Testis (tissue), 3 donors: ENCODE results near the gene ULK3. TPM values are rescaled to one million over a fixed set of nuclear protein-coding genes. Genes with fewer than 3 reads are reported as not detected.
A peak's percentile ranks its signal among the peaks of the same experiment; 100 is the strongest.

Experiments
- DNase-seq: peaks from one replicate; pipeline ENCODE4 v3.0.0-alpha.2; 2019
- H3K27ac ChIP-seq, 2 donors: fragments of 200-600 bp; sonication (generic); one replicate each; pipeline ENCODE4 v1.5.1; 2019
- H3K27me3 ChIP-seq: fragments of 200-600 bp; sonication (generic); one replicate; pipeline ENCODE4 v1.5.1; 2019
- H3K36me3 ChIP-seq: fragments of 200-600 bp; sonication (generic); one replicate; pipeline ENCODE4 v1.5.1; 2017; ENCODE audit warnings: low read depth; ENCODE audit errors: missing control alignments
- H3K4me1 ChIP-seq: fragments of 200-600 bp; sonication (generic); one replicate; pipeline ENCODE4 v1.5.1; 2019
- H3K4me3 ChIP-seq, 2 donors: fragments of 200-600 bp; sonication (generic); one replicate each; pipeline ENCODE4 v1.5.1; 2017 to 2019
- H3K9me3 ChIP-seq: fragments of 200-600 bp; sonication (generic); one replicate; pipeline ENCODE4 v1.5.1; 2017
- POLR2A ChIP-seq: fragments of 450-650 bp; IDR thresholded peaks from one replicate; pipeline ENCODE4 v1.6.1; 2017; ENCODE audit warnings: antibody characterized with exemption, mild to moderate bottlenecking, moderate library complexity
- WGBS, 2 donors: methylation state at CpG; one replicate each; pipeline ENCODE4 v1.1.5; 2018; 5-methylcytosine and 5-hydroxymethylcytosine counted together
- intact Hi-C: fragments of 100-400 bp; cut with DNase I; formaldehyde crosslinking; loops from one replicate; pipeline ENCODE4 v1.15.1; 2023; ENCODE audit warnings: low total_unique reads
- polyA plus RNA-seq: library from polyadenylated mRNA; stranded (reverse); fragments of 350-450 nt; fragmentation: Illumina TruSeq; extraction: RNeasy Lipid Tissue Mini Kit (QIAGEN cat#74804); gene quantifications from one replicate; pipeline ENCODE4 v1.2.3, GENCODE V29; 2014; ENCODE audit warnings: low read depth, low replicate concordance; ENCODE audit not compliant: insufficient read depth
- total RNA-seq, 2 donors: library from RNA; depleted of rRNA; stranded (reverse); fragments of >200 nt; gene quantifications; one replicate each; pipeline ENCODE4 v1.2.3, GENCODE V29; 2016
- TF ChIP-seq, protein P1 (sequence below), 3 experiments: fragments of 450-650 bp in 2 of 3; fragments of 200-600 bp in 1 of 3; sonication (generic) in 1 of 3; IDR thresholded peaks; one replicate each; pipeline ENCODE4 v1.5.1; 2016 to 2019; ENCODE audit warnings: antibody characterized with exemption in 3 of 3, mild to moderate bottlenecking in 2 of 3, moderate library complexity in 1 of 3

Gene ULK3
- total and polyA plus RNA-seq, 3 donors from 2014 or later = 27.0 to 78.5 (median 68.2) TPM

GRCh38 chr15:74791667-74792066, 51.3 kb downstream of the ULK3 start:
- intact Hi-C loops = no loop called here
- H3K4me1 ChIP-seq = peaks cover 25% of the 10 kb centered on the region
- 88 to 92% methylated on average over 7 of the region's 7 CpGs for WGBS, 2 donors

GRCh38 chr15:74791007-74791406, 51.9 kb downstream of the ULK3 start:
- no peak overlapping the region for H3K4me3 ChIP-seq
- peak overlapping the region in 1 of 2 donors; percentile 32 for H3K27ac ChIP-seq
- no peak for TF ChIP-seq POLR2A
- TF ChIP-seq, protein P1, sequence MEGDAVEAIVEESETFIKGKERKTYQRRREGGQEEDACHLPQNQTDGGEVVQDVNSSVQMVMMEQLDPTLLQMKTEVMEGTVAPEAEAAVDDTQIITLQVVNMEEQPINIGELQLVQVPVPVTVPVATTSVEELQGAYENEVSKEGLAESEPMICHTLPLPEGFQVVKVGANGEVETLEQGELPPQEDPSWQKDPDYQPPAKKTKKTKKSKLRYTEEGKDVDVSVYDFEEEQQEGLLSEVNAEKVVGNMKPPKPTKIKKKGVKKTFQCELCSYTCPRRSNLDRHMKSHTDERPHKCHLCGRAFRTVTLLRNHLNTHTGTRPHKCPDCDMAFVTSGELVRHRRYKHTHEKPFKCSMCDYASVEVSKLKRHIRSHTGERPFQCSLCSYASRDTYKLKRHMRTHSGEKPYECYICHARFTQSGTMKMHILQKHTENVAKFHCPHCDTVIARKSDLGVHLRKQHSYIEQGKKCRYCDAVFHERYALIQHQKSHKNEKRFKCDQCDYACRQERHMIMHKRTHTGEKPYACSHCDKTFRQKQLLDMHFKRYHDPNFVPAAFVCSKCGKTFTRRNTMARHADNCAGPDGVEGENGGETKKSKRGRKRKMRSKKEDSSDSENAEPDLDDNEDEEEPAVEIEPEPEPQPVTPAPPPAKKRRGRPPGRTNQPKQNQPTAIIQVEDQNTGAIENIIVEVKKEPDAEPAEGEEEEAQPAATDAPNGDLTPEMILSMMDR (IDR thresholded peaks at IDR 0.05) = no peak
- H3K4me1 ChIP-seq = peaks cover 30% of the 10 kb centered on the region
- no peaks in the 10 kb centered on the region for H3K36me3 ChIP-seq
- intact Hi-C loops = no loop called here
- H3K27me3 ChIP-seq = no peaks in the 10 kb centered on the region
- WGBS, 2 donors = 55 to 86% methylated on average over 1 of the region's 1 CpG
- no peak for DNase-seq
- no peaks in the 10 kb centered on the region for H3K9me3 ChIP-seq

More at GRCh38 chr15:74791667-74792066, 51.3 kb downstream of the ULK3 start:
- Histone ChIP-seq H3K36me3 (no peaks in the 10 kb centered on the region), H3K27ac (no peak overlapping the region), H3K27me3 (no peaks in the 10 kb centered on the region), H3K9me3 (no peaks in the 10 kb centered on the region), H3K4me3 (no peak overlapping the region)
- DNase-seq = no peak
- TF ChIP-seq, protein P1 (IDR thresholded peaks at IDR 0.05) = no peak
- no peak for TF ChIP-seq POLR2A

DNA sequence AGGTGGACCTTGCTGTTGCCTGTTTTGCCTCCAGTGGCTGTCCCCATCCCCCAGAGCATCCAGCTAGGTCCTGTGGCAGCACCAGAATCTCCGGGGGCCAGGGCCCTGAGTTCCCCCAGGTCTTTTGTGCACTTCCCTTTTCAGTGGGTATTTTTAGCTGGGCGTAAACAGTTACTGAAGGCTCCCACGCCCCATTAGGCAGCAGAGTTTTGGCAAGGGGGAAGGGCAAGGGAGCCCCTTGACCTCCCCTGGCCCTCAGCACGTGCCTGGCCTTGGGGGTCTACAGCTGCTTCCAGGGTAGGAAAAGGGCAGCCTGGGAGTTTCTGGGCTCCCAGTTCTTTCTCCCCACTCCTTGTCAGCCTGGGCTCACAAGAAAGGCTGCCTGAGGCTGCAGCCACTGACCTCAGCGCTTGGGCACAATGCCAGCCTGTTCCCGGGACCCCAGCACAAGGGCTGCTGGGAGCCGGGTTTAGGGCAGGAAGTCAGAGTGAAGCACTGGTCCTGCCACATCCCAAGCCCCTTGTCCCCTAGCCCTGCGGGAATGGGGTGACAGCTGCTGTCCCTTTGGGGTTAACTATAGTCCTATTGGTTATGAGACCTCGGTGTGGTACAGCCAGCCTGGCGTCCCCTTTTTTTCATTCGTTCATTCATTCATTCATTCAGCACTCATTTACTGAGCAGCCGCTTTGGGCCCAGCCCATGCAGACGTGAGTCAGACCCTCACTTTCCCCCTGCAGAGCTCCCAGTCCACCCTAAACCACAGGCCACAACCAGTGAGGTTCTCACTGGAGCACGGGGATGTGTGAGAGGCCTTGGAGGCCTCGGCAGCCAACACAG, 52.7 kb downstream of the ULK3 start:
- intact Hi-C loops = no loop called here
- Histone ChIP-seq H3K27ac (peak overlapping the region; percentile 14 to 32), H3K4me1 (peaks cover 30% of the 10 kb centered on the region), H3K36me3 (no peaks in the 10 kb centered on the region), H3K27me3 (no peaks in the 10 kb centered on the region), H3K9me3 (no peaks in the 10 kb centered on the region), H3K4me3 (no peak overlapping the region)
- TF ChIP-seq, protein P1 (IDR thresholded peaks at IDR 0.05) = no peak
- no peak for TF ChIP-seq POLR2A
- DNase-seq = peak; percentile 79
- 39 to 42% methylated on average over 15 of the region's 15 CpGs for WGBS, 2 donors

DNA sequence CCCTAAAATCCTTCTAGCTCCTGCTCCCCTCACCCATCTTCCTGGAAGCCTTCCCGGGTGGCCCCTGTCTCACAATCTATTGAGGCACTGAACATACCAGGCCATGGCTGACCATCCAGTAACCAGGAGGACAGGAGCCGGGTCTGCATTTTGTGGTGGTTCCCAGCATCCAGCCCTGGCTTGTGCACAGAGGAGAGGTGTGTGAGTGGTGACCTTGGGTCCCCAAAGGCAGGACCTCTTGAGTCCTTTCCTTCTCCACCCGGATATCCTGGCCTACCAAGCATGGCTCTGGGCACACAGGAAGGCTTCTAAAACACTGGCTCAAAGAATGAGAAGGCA, 53.2 kb downstream of the ULK3 start:
- H3K27ac ChIP-seq = peak overlapping the region in 1 of 2 donors; percentile 32
- 47 to 60% methylated on average over 2 to 3 of the region's 3 CpGs for WGBS, 2 donors

More for the DNA sequence above, 53.2 kb downstream of the ULK3 start:
- intact Hi-C loops = no loop called here
- TF ChIP-seq POLR2A = no peak
- TF ChIP-seq, protein P1 (IDR thresholded peaks at IDR 0.05) = no peak
- Histone ChIP-seq H3K27me3 (no peaks in the 10 kb centered on the region), H3K36me3 (no peaks in the 10 kb centered on the region), H3K4me1 (peaks cover 30% of the 10 kb centered on the region), H3K9me3 (no peaks in the 10 kb centered on the region), H3K4me3 (no peak overlapping the region)
- DNase-seq = no peak
